OCI-LY3 (cell line): ENCODE measurements around the gene ADNP.

Experiments
- H2AFZ ChIP-seq: fragments of 200-600, 300-600 bp; shearing (Covaris generic); 2 replicates; pipeline ENCODE4 v1.6.0; 2014; ENCODE audit warnings: antibody characterized with exemption, low read depth, low read length
- H3K27ac ChIP-seq: fragments of 200-600, 300-600 bp; sonication (generic); 2 replicates; pipeline ENCODE4 v1.5.1; 2014; ENCODE audit warnings: mild to moderate bottlenecking, low read length, moderate library complexity, mixed read lengths
- H3K27me3 ChIP-seq: fragments of 200-600, 300-600 bp; sonication (generic); 2 replicates; pipeline ENCODE4 v1.6.1; 2014; ENCODE audit warnings: low read depth, low read length, mixed read lengths
- H3K36me3 ChIP-seq: fragments of 200-600, 300-600 bp; sonication (generic); replicated peaks from 2 replicates; pipeline ENCODE3; 2014; ENCODE audit warnings: low read depth, low read length, mixed read lengths
- H3K4me1 ChIP-seq: fragments of 300-600, 200-600 bp; sonication (generic); 2 replicates; pipeline ENCODE4 v1.6.1; 2014; ENCODE audit warnings: low read length, mixed read lengths
- H3K4me2 ChIP-seq: fragments of 200-600, 300-600 bp; sonication (generic); 2 replicates; pipeline ENCODE4 v1.6.1; 2014; ENCODE audit warnings: low read length, mixed read lengths
- H3K4me3 ChIP-seq: fragments of 300-600, 200-600 bp; sonication (generic); 2 replicates; pipeline ENCODE4 v1.5.1; 2014; ENCODE audit warnings: antibody characterized with exemption, mild to moderate bottlenecking, low read length, moderate library complexity
- H3K79me2 ChIP-seq: fragments of 300-600, 200-600 bp; shearing (Covaris generic); 2 replicates; pipeline ENCODE4 v1.6.1; 2014; ENCODE audit warnings: mild to moderate bottlenecking, low read length, mixed read lengths
- H3K9ac ChIP-seq: fragments of 300-600, 200-600 bp; shearing (Covaris generic); 2 replicates; pipeline ENCODE4 v1.6.0; 2014; ENCODE audit warnings: mild to moderate bottlenecking, low read length, moderate library complexity
- H3K9me3 ChIP-seq: fragments of 200-600, 300-600 bp; shearing (Covaris generic); 2 replicates; pipeline ENCODE4 v1.6.1; 2014; ENCODE audit warnings: low read length, mixed read lengths; ENCODE audit not compliant: insufficient read depth
- H4K20me1 ChIP-seq: fragments of 200-600, 300-600 bp; sonication (generic); 2 replicates; pipeline ENCODE4 v1.6.1; 2016; ENCODE audit warnings: low read length, mixed read lengths; ENCODE audit not compliant: insufficient read depth
- CTCF ChIP-seq: fragments of 200-600, 300-600 bp; sonication (generic); IDR thresholded peaks from 2 replicates; pipeline ENCODE4 v1.5.1; 2014; ENCODE audit warnings: antibody characterized with exemption, low read length, low read depth
- EZH2phosphoT487 ChIP-seq: fragments of 200-600 bp; shearing (Covaris generic); IDR thresholded peaks from 2 replicates; pipeline ENCODE4 v1.6.1; 2018; ENCODE audit warnings: antibody characterized with exemption, mixed run types, low read depth

The ADNP gene

GRCh38 chr20:50932016-50932485 lies 814 bp upstream of the ADNP start:
- Histone ChIP-seq H3K27me3 (no peaks in the 10 kb centered on the region), H3K36me3 (peaks cover 67% of the 10 kb centered on the region), H4K20me1 (peaks cover 22% of the 10 kb centered on the region), H3K27ac (peak overlapping the region; percentile 73), H3K9me3 (no peaks in the 10 kb centered on the region), H3K4me3 (peak overlapping the region; percentile 74), H3K9ac (peak overlapping the region; percentile 62; the same call in 1 of the 2 replicates), H3K79me2 (peaks cover 39% of the 10 kb centered on the region), H3K4me1 (peaks cover 24% of the 10 kb centered on the region), H3K4me2 (peak overlapping the region; percentile 75), H2AFZ (peak overlapping the region; percentile 65; the same call in 1 of the 2 replicates)
- no peak for TF ChIP-seq EZH2phosphoT487
- no peak for TF ChIP-seq CTCF

DNA sequence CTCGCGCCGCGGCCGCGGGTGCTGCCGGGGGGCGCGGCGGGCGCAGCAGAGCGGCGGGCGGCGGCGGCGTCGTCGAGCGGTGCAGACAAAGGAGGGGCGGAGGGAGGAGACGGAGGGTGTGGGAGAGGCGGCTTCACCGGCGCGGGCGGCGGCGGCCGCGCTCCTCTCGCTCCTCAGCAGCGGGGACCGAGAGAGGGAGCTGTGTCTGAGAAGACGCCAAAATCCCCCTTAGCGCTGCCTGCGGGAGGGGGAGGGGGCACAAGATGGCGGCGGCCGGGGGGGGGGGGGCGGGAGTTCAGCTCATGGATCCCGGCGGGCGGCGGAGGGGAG lies 296 bp downstream of the ADNP start:
- Histone ChIP-seq H3K36me3 (peaks cover 64% of the 10 kb centered on the region), H4K20me1 (peaks cover 26% of the 10 kb centered on the region), H3K9me3 (no peaks in the 10 kb centered on the region), H3K9ac (peak overlapping the region; percentile 62), H3K27me3 (no peaks in the 10 kb centered on the region), H2AFZ (no peak overlapping the region), H3K27ac (peak overlapping the region; percentile 73), H3K4me3 (peak overlapping the region; percentile 74), H3K4me1 (peaks cover 24% of the 10 kb centered on the region), H3K4me2 (peak overlapping the region; percentile 75; the same call in 1 of the 2 replicates), H3K79me2 (peaks cover 50% of the 10 kb centered on the region)
- no peak for TF ChIP-seq CTCF
- no peak for TF ChIP-seq EZH2phosphoT487

GRCh38 chr20:50930139-50930975 lies 880 bp downstream of the ADNP start:
- H3K36me3 ChIP-seq: peaks cover 63% of the 10 kb centered on the region
- peaks cover 24% of the 10 kb centered on the region for H3K4me1 ChIP-seq

More at GRCh38 chr20:50930139-50930975, 880 bp downstream of the ADNP start:
- Histone ChIP-seq H4K20me1 (peaks cover 32% of the 10 kb centered on the region), H2AFZ (no peak overlapping the region), H3K4me2 (peak overlapping the region; percentile 86), H3K9me3 (no peaks in the 10 kb centered on the region), H3K27me3 (no peaks in the 10 kb centered on the region), H3K9ac (peak overlapping the region; percentile 97), H3K27ac (peak overlapping the region; percentile 81), H3K79me2 (peaks cover 56% of the 10 kb centered on the region), H3K4me3 (peak overlapping the region; percentile 78)
- TF ChIP-seq CTCF (no peak), EZH2phosphoT487 (no peak)
